A673 (cell line): ENCODE data around the gene MSI2. TPM values are rescaled to one million over a fixed set of nuclear protein-coding genes. Genes with fewer than 3 reads are reported as not detected.

Experiments
- BruUV-seq: library from RNA; stranded (reverse); fragments of 400-500 nt; replicated peaks from 2 replicates; lab custom pipeline; 2021; lab: Mats Ljungman, UMichigan
- CTCF ChIA-PET: fragments of 300-600 bp; sonication (Branson Sonifier 250); formaldehyde crosslinking; loops from one replicate; lab custom pipeline; 2022; ENCODE audit warnings: antibody characterized with exemption; lab: Charles Lee
- POLR2A ChIA-PET: fragments of 300-600 bp; sonication (Branson Sonifier 250); formaldehyde crosslinking; loops from one replicate; lab custom pipeline; 2022; ENCODE audit warnings: antibody characterized with exemption; ENCODE audit not compliant: low non-redundant PET; lab: Charles Lee
- DNase-seq: peaks from one replicate; pipeline ENCODE4 v3.0.0-alpha.2; 2015; ENCODE audit warnings: low spot score
- H3K27ac ChIP-seq: fragments of 200-600 bp; sonication (generic); 2 replicates; pipeline ENCODE4 v1.5.1; 2016; ENCODE audit warnings: mixed run types, low read depth, mild to moderate bottlenecking, mixed read lengths, antibody characterized with exemption, low read length; ENCODE audit not compliant: poor library complexity, severe bottlenecking
- H3K27me3 ChIP-seq: fragments of 200-600 bp; sonication (generic); replicated peaks from 2 replicates; pipeline ENCODE4 v1.6.1; 2017; ENCODE audit warnings: mixed run types, low read depth, mild to moderate bottlenecking, mixed read lengths, antibody characterized with exemption, low read length; ENCODE audit not compliant: insufficient read depth, poor library complexity
- H3K36me3 ChIP-seq: fragments of 200-600 bp; sonication (generic); 2 replicates; pipeline ENCODE4 v1.6.1; 2016; ENCODE audit warnings: mixed run types, mild to moderate bottlenecking, mixed read lengths, antibody characterized with exemption, low read length; ENCODE audit not compliant: insufficient read depth, poor library complexity, severe bottlenecking
- H3K4me1 ChIP-seq: fragments of 200-600 bp; sonication (generic); 2 replicates; pipeline ENCODE4 v1.6.1; 2017; ENCODE audit warnings: mixed run types, mild to moderate bottlenecking, mixed read lengths, antibody characterized with exemption, low read length; ENCODE audit not compliant: insufficient read depth, poor library complexity, severe bottlenecking
- H3K4me3 ChIP-seq: fragments of 200-600 bp; sonication (generic); 2 replicates; pipeline ENCODE4 v1.5.1; 2016; ENCODE audit warnings: low read depth, mixed run types, mild to moderate bottlenecking, mixed read lengths, low read length; ENCODE audit not compliant: poor library complexity, severe bottlenecking
- H3K9me3 ChIP-seq: fragments of 200-600 bp; sonication (generic); 2 replicates; pipeline ENCODE4 v1.6.1; 2016; ENCODE audit warnings: mixed run types, low read depth, mild to moderate bottlenecking, mixed read lengths, antibody characterized with exemption, low read length; ENCODE audit not compliant: poor library complexity, severe bottlenecking
- EZH2 ChIP-seq: fragments of 200-600 bp; sonication (generic); IDR thresholded peaks from 2 replicates; pipeline ENCODE4 v1.6.1; 2017; ENCODE audit warnings: borderline replicate concordance, low read depth, mild to moderate bottlenecking, mixed read lengths, antibody characterized with exemption, low read length; ENCODE audit not compliant: poor library complexity, severe bottlenecking
- intact Hi-C: fragments of 100-400 bp; cut with micrococcal nuclease; formaldehyde crosslinking; loops from one replicate; pipeline ENCODE4 v1.10.0; 2022; ENCODE audit not compliant: unreplicated experiment
- total RNA-seq: library from RNA; stranded (reverse); gene quantifications from 2 replicates; pipeline ENCODE4 v1.2.3, GENCODE V29; 2021
- TF ChIP-seq, protein P1 (sequence below): fragments of 300-800, 200-600 bp; sonication (generic); conservative IDR thresholded peaks from 2 replicates; pipeline ENCODE4 v1.5.1; 2017; ENCODE audit warnings: low read depth, mild to moderate bottlenecking, antibody characterized with exemption, low read length, moderate library complexity, mixed read lengths

MSI2 gene
- total RNA-seq, 1 experiment from 2014 or later: 108 TPM

DNA sequence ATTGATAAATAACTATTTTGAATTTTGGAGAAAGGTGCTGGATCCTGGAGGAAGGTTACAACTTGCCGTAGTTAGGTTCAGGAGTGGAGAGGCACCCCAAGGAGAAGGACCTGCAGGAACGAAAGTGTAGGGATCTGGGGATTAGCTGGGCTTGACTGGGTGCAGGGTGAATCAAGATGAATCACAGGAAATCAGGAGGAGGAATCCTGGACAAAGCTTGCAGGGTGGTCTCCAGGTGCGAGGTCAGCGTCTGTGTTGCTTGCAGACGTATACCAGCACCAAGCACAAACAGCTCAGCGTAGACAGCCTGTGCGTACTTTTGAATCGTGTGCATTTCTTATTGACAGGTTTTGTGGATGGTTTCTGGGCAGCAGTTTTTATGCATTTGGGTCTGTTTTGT is 144.3 kb downstream of the MSI2 start:
- ChIA-PET CTCF (no interaction called here), POLR2A (no interaction called here)
- Histone ChIP-seq H3K27ac (no peak overlapping the region), H3K4me3 (no peak overlapping the region), H3K9me3 (no peaks in the 10 kb centered on the region), H3K27me3 (no peaks in the 10 kb centered on the region), H3K4me1 (peaks cover 5% of the 10 kb centered on the region), H3K36me3 (no peaks in the 10 kb centered on the region)
- TF ChIP-seq, protein P1, sequence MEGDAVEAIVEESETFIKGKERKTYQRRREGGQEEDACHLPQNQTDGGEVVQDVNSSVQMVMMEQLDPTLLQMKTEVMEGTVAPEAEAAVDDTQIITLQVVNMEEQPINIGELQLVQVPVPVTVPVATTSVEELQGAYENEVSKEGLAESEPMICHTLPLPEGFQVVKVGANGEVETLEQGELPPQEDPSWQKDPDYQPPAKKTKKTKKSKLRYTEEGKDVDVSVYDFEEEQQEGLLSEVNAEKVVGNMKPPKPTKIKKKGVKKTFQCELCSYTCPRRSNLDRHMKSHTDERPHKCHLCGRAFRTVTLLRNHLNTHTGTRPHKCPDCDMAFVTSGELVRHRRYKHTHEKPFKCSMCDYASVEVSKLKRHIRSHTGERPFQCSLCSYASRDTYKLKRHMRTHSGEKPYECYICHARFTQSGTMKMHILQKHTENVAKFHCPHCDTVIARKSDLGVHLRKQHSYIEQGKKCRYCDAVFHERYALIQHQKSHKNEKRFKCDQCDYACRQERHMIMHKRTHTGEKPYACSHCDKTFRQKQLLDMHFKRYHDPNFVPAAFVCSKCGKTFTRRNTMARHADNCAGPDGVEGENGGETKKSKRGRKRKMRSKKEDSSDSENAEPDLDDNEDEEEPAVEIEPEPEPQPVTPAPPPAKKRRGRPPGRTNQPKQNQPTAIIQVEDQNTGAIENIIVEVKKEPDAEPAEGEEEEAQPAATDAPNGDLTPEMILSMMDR: no peak
- TF ChIP-seq EZH2: no peak
- no TSS peak for BruUV-seq
- intact Hi-C loops: no loop called here
- no peak for DNase-seq

- ChIA-PET CTCF (no interaction called here), POLR2A (no interaction called here)
- TF ChIP-seq, protein P1: no peak
- TF ChIP-seq EZH2: no peak
- peaks cover 16% of the 10 kb centered on the region for H3K4me1 ChIP-seq
- H3K27me3 ChIP-seq: no peaks in the 10 kb centered on the region
- no peaks in the 10 kb centered on the region for H3K9me3 ChIP-seq
- no TSS peak for BruUV-seq
- no peak overlapping the region for H3K27ac ChIP-seq
- no peak overlapping the region for H3K4me3 ChIP-seq
- no peaks in the 10 kb centered on the region for H3K36me3 ChIP-seq
- intact Hi-C loops: no loop called here
- no peak for DNase-seq
These were observed 145.5 kb downstream of the MSI2 start for GRCh38 chr17:57401556-57402488.

GRCh38 chr17:57402681-57403180 is 146.4 kb downstream of the MSI2 start:
- ChIA-PET POLR2A (no interaction called here), CTCF (no interaction called here)
- TF ChIP-seq, protein P1: no peak
- no peak for TF ChIP-seq EZH2
- Histone ChIP-seq H3K4me1 (peaks cover 25% of the 10 kb centered on the region), H3K4me3 (no peak overlapping the region), H3K27me3 (no peaks in the 10 kb centered on the region), H3K9me3 (no peaks in the 10 kb centered on the region), H3K27ac (no peak overlapping the region), H3K36me3 (no peaks in the 10 kb centered on the region)
- no peak for DNase-seq
- BruUV-seq: no TSS peak
- intact Hi-C loops: no loop called here
